NCI-H1694 (cell line): Measurements from ENCODE around the gene EGR1.
"Not testable (repeated sequence)": the region's sequence is repeated elsewhere in the genome, so short reads cannot be mapped to it uniquely, and the experiment has no call there.

ENCODE experiments used
- DNase-seq: peaks from one replicate; lab custom pipeline; 2025; lab: John Stamatoyannopoulos, UW

The EGR1 gene

GRCh38 chr5:138507485-138507884, 42.2 kb downstream of the EGR1 start:
- not testable (repeated sequence) for DNase-seq

- DNase-seq: no peak
These were observed 43.7 kb downstream of the EGR1 start for GRCh38 chr5:138508958-138509357.

- no peak for DNase-seq
These were observed 48.7 kb downstream of the EGR1 start for GRCh38 chr5:138514021-138514420.

GRCh38 chr5:138515556-138516245, 50.4 kb downstream of the EGR1 start:
- DNase-seq: no peak

- DNase-seq: no peak
These were observed 52.2 kb downstream of the EGR1 start for GRCh38 chr5:138517437-138517836.
